ENCODE results near the gene SKIL.

SKIL gene

DNA sequence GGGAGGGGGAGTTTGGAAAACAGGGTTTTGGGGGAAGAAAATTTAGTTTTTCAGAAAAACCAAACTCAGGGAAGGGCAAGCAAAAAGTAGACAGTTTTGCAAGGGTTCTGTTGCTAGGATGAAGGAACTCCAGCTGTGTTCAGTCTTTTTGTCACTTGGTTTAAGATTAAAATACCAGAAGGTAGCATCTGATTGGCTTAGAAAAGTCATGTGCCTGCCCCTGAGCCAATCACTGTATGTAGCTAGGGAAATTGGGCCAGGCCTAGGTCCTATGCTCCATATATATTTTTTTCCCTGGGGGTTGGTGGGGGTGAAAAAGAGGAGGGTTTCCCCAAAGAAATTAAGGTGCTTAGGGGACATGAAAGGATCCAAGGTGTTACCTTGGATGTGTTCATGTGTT, 85.4 kb downstream of the SKIL start:
- no peak for DNase-seq

DNA sequence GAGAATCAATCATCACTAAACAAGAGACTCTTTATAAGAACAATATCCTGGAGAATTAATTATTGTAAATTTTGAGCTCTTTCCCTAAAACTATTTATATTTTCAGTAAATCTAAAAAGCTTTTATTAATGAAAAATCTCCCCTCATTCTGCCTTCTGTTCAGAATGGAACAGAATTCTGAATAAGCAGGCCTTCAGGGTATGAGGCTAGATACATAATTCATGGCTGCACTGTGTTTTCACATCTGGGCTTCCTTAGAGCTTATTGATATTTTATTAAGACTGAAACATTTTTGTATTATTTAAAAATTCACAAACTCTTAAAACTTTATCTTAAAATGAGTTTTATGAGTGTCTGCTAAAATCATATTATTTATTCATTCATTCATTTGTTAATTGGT, 85.9 kb downstream of the SKIL start:
- no peak for DNase-seq
